ENCODE results near the gene PTPRN2.

PTPRN2 gene

GRCh38 chr7:157557263-157557662 is 1030.4 kb downstream of the PTPRN2 start:
- no peak for DNase-seq

GRCh38 chr7:157556642-157556944 is 1031.0 kb downstream of the PTPRN2 start:
- DNase-seq, result no peak

- DNase-seq, result no peak
Measured at GRCh38 chr7:157555944-157556641, 1031.5 kb downstream of the PTPRN2 start.

- no peak for DNase-seq
Measured at GRCh38 chr7:157555313-157555712, 1032.3 kb downstream of the PTPRN2 start.

GRCh38 chr7:157554393-157555238 is 1033.0 kb downstream of the PTPRN2 start:
- DNase-seq, result no peak

- DNase-seq, result no peak
Measured at GRCh38 chr7:157553256-157553655, 1034.4 kb downstream of the PTPRN2 start.

- no peak for DNase-seq
Measured at GRCh38 chr7:157552295-157552993, 1035.2 kb downstream of the PTPRN2 start.

- no peak for DNase-seq
Measured at GRCh38 chr7:157551325-157552070, 1036.1 kb downstream of the PTPRN2 start.

GRCh38 chr7:157550300-157551275 is 1037.0 kb downstream of the PTPRN2 start:
- no peak for DNase-seq

- DNase-seq, result no peak
Measured at GRCh38 chr7:157549612-157550299, 1037.9 kb downstream of the PTPRN2 start.

- DNase-seq, result no peak
Measured at GRCh38 chr7:157548691-157549303, 1038.8 kb downstream of the PTPRN2 start.

- DNase-seq, result no peak
Measured at GRCh38 chr7:157547611-157548010, 1040.0 kb downstream of the PTPRN2 start.

GRCh38 chr7:157547102-157547501 is 1040.5 kb downstream of the PTPRN2 start:
- DNase-seq, result no peak

GRCh38 chr7:157545681-157546060 is 1042.0 kb downstream of the PTPRN2 start:
- no peak for DNase-seq

- DNase-seq, result no peak
Measured at GRCh38 chr7:157544980-157545680, 1042.5 kb downstream of the PTPRN2 start.

GRCh38 chr7:157544226-157544625 is 1043.4 kb downstream of the PTPRN2 start:
- no peak for DNase-seq

- no peak for DNase-seq
Measured at GRCh38 chr7:157543791-157544190, 1043.8 kb downstream of the PTPRN2 start.

- no peak for DNase-seq
Measured at GRCh38 chr7:157543276-157543675, 1044.3 kb downstream of the PTPRN2 start.

GRCh38 chr7:157542068-157543021 is 1045.3 kb downstream of the PTPRN2 start:
- DNase-seq, result no peak
